ENCODE results near the gene ZBTB21.

Gene ZBTB21

DNA sequence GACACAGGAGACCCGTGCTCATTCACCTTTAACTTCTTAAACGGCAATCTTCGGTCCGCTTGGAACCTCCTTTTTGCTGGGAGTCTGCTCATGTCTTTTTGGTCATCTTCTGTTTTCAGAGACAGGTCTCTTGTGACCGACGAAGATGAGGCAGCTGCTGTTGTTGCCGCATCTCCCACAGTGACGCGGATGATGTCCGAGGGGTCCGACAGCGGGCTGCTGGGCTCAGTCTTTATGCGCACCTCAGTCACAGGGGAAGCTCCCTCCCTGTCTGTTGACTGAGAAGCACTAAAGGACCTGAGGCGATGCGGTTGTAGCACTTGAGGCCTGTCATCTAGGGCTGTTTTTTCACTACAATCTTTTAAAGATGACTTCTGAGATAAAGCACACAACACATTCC, 17.6 kb downstream of the ZBTB21 start:
- no peaks in the 10 kb centered on the region for H3K9me3 ChIP-seq
- TF ChIP-seq, protein P1, sequence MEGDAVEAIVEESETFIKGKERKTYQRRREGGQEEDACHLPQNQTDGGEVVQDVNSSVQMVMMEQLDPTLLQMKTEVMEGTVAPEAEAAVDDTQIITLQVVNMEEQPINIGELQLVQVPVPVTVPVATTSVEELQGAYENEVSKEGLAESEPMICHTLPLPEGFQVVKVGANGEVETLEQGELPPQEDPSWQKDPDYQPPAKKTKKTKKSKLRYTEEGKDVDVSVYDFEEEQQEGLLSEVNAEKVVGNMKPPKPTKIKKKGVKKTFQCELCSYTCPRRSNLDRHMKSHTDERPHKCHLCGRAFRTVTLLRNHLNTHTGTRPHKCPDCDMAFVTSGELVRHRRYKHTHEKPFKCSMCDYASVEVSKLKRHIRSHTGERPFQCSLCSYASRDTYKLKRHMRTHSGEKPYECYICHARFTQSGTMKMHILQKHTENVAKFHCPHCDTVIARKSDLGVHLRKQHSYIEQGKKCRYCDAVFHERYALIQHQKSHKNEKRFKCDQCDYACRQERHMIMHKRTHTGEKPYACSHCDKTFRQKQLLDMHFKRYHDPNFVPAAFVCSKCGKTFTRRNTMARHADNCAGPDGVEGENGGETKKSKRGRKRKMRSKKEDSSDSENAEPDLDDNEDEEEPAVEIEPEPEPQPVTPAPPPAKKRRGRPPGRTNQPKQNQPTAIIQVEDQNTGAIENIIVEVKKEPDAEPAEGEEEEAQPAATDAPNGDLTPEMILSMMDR (IDR thresholded peaks at IDR 0.05; ENCODE audit: low read depth, low read length): no peak
- H3K27me3 ChIP-seq: no peaks in the 10 kb centered on the region
- peaks cover 33% of the 10 kb centered on the region for H3K36me3 ChIP-seq
- DNase-seq: no peak
- no peaks in the 10 kb centered on the region for H3K4me1 ChIP-seq
- H3K4me3 ChIP-seq (ENCODE audit: low read depth, low read length): no peak overlapping the region

DNA sequence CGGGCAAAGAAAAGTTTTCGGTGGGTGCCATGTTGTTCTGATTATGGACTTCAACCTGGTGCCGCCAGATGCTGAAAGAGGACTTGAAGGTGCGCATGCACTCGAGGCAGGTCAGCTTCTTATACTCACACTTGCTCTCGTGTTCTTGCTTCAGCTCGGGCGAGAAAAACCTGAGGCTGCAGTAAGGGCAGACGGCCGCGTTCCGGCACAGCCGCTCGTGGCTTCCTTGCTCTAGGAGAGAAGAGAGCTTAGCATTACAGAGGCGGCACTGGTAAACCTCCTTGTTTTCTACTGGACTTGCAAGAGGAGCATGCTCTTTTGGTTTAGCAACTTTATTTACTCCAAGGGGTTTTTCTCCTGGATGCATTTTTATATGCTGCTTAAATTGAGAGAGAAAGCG, 18.5 kb downstream of the ZBTB21 start:
- no peak for DNase-seq
- H3K36me3 ChIP-seq: peaks cover 32% of the 10 kb centered on the region
- H3K27me3 ChIP-seq: no peaks in the 10 kb centered on the region
- no peak overlapping the region for H3K4me3 ChIP-seq (ENCODE audit: low read depth, low read length)
- TF ChIP-seq, protein P1 (IDR thresholded peaks at IDR 0.05; ENCODE audit: low read depth, low read length): no peak
- H3K9me3 ChIP-seq: no peaks in the 10 kb centered on the region
- H3K4me1 ChIP-seq: no peaks in the 10 kb centered on the region

DNA sequence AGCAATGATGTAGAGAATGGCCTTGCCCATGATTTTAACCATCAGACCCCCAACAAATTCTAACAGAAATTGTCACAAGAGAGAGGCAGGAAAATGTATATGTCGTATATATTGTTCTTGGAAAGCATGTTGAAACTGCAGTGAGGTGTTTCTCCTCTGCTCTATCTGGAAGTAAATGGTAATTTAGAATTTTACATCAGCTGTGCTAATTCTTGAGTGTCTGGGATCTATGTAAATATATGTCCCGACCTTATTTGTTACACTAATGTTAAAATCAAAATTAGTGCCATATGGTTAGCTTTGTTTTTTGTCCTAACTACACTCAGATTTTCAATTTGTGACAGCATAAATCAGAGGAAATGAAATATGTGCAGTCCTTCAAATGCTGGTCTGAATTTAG, 20.5 kb downstream of the ZBTB21 start:
- Histone ChIP-seq H3K4me3 (ENCODE audit: low read depth, low read length) (no peak overlapping the region), H3K27me3 (no peaks in the 10 kb centered on the region), H3K4me1 (no peaks in the 10 kb centered on the region), H3K36me3 (peaks cover 32% of the 10 kb centered on the region), H3K9me3 (no peaks in the 10 kb centered on the region)
- TF ChIP-seq, protein P1 (IDR thresholded peaks at IDR 0.05; ENCODE audit: low read depth, low read length): no peak
- no peak for DNase-seq

DNA sequence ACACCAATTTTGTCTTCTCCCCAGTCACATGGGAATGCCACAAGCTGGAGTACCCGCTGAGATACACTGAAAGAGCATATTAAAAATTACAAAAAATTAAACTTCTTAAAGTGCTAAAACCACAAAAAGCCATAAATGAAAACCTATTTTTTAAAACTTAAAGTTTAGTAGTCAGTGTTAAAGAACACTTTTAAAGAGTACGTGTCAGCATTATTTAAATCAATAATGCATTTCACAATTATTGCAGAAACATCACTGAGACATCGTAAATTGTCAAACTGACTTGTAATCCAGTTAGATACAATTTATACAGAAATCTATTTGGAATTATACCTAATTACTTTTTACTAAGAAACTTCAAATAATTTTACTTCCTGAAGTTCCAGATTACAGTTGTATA, 22.9 kb downstream of the ZBTB21 start:
- Histone ChIP-seq H3K36me3 (peaks cover 16% of the 10 kb centered on the region), H3K27me3 (no peaks in the 10 kb centered on the region), H3K9me3 (no peaks in the 10 kb centered on the region), H3K4me3 (ENCODE audit: low read depth, low read length) (no peak overlapping the region), H3K4me1 (no peaks in the 10 kb centered on the region)
- TF ChIP-seq, protein P1 (IDR thresholded peaks at IDR 0.05; ENCODE audit: low read depth, low read length): no peak
- no peak for DNase-seq

DNA sequence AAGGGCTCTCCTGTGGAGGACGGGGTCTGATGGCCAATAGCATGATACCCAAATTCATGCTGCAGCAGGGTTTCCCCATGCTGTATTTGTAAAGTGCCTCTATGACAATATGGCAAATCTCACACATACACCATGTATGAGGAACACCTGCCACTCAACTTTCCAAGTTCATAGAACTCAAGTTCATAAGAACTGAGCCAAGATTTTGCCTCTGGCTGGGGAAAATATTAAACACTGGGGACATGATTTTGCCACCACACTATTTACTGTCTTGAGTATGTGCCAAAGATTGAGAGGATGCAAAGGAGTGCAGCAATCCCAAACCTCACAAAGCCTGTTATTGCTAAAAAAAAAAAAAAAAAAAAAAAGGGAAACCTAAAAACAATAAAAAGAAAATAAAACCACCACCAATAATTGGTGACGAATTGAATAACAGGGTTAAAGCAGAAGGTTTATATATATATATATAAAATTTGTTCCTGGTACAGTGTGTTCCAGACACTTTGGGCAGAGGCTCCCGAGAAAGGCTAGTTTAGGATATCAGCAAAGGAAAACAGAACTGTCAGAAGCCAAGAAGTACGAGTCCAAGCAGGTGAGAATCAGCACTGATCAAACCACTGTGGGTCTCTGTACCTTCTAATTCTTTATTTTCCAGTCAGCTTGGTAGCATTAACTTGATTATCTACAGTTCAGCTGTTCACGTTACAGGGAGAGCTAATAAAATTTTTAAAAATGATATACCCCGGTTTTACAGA, 24.3 kb downstream of the ZBTB21 start:
- Histone ChIP-seq H3K4me1 (no peaks in the 10 kb centered on the region), H3K36me3 (peaks cover 1% of the 10 kb centered on the region), H3K27me3 (no peaks in the 10 kb centered on the region), H3K4me3 (ENCODE audit: low read depth, low read length) (no peak overlapping the region), H3K9me3 (no peaks in the 10 kb centered on the region)
- TF ChIP-seq, protein P1 (IDR thresholded peaks at IDR 0.05; ENCODE audit: low read depth, low read length): no peak
- no peak for DNase-seq

DNA sequence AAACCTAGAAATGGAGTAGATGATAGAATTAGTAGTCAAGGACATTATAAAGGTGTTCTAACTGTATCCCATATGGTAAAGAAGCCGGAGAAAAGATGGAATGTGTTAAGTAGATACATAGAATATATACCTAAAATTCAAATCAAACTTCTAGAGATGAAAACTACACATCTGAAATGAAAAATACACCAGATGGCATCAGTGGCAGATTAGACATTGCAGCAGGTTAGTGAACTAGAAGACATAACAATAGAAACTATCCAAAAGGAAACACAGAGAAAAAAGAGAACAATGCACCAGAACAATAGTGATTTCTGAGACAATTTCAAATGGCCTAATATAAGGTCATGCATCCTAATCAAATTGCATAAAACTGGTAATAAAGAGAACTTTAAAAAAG, 26.9 kb downstream of the ZBTB21 start:
- Histone ChIP-seq H3K36me3 (no peaks in the 10 kb centered on the region), H3K9me3 (no peaks in the 10 kb centered on the region), H3K4me3 (ENCODE audit: low read depth, low read length) (no peak overlapping the region), H3K27me3 (no peaks in the 10 kb centered on the region), H3K4me1 (no peaks in the 10 kb centered on the region)
- no peak for DNase-seq
- TF ChIP-seq, protein P1 (IDR thresholded peaks at IDR 0.05; ENCODE audit: low read depth, low read length): no peak

Data from BE2C (cell line).